A673 (cell line): ENCODE data around the gene S100A5. TPM values are rescaled to one million over a fixed set of nuclear protein-coding genes. Genes with fewer than 3 reads are reported as not detected.

Experiments
- BruUV-seq: library from RNA; stranded (reverse); fragments of 400-500 nt; replicated peaks from 2 replicates; lab custom pipeline; 2021; lab: Mats Ljungman, UMichigan
- CTCF ChIA-PET: fragments of 300-600 bp; sonication (Branson Sonifier 250); formaldehyde crosslinking; loops from one replicate; lab custom pipeline; 2022; ENCODE audit warnings: antibody characterized with exemption; lab: Charles Lee
- POLR2A ChIA-PET: fragments of 300-600 bp; sonication (Branson Sonifier 250); formaldehyde crosslinking; loops from one replicate; lab custom pipeline; 2022; ENCODE audit warnings: antibody characterized with exemption; ENCODE audit not compliant: low non-redundant PET; lab: Charles Lee
- DNase-seq: peaks from one replicate; pipeline ENCODE4 v3.0.0-alpha.2; 2015; ENCODE audit warnings: low spot score
- H3K27ac ChIP-seq: fragments of 200-600 bp; sonication (generic); 2 replicates; pipeline ENCODE4 v1.5.1; 2016; ENCODE audit warnings: mixed run types, low read depth, mild to moderate bottlenecking, mixed read lengths, antibody characterized with exemption, low read length; ENCODE audit not compliant: poor library complexity, severe bottlenecking
- H3K27me3 ChIP-seq: fragments of 200-600 bp; sonication (generic); replicated peaks from 2 replicates; pipeline ENCODE4 v1.6.1; 2017; ENCODE audit warnings: mixed run types, low read depth, mild to moderate bottlenecking, mixed read lengths, antibody characterized with exemption, low read length; ENCODE audit not compliant: insufficient read depth, poor library complexity
- H3K36me3 ChIP-seq: fragments of 200-600 bp; sonication (generic); 2 replicates; pipeline ENCODE4 v1.6.1; 2016; ENCODE audit warnings: mixed run types, mild to moderate bottlenecking, mixed read lengths, antibody characterized with exemption, low read length; ENCODE audit not compliant: insufficient read depth, poor library complexity, severe bottlenecking
- H3K4me1 ChIP-seq: fragments of 200-600 bp; sonication (generic); 2 replicates; pipeline ENCODE4 v1.6.1; 2017; ENCODE audit warnings: mixed run types, mild to moderate bottlenecking, mixed read lengths, antibody characterized with exemption, low read length; ENCODE audit not compliant: insufficient read depth, poor library complexity, severe bottlenecking
- H3K4me3 ChIP-seq: fragments of 200-600 bp; sonication (generic); 2 replicates; pipeline ENCODE4 v1.5.1; 2016; ENCODE audit warnings: low read depth, mixed run types, mild to moderate bottlenecking, mixed read lengths, low read length; ENCODE audit not compliant: poor library complexity, severe bottlenecking
- H3K9me3 ChIP-seq: fragments of 200-600 bp; sonication (generic); 2 replicates; pipeline ENCODE4 v1.6.1; 2016; ENCODE audit warnings: mixed run types, low read depth, mild to moderate bottlenecking, mixed read lengths, antibody characterized with exemption, low read length; ENCODE audit not compliant: poor library complexity, severe bottlenecking
- CTCF ChIP-seq: fragments of 300-800, 200-600 bp; sonication (generic); conservative IDR thresholded peaks from 2 replicates; pipeline ENCODE4 v1.5.1; 2017; ENCODE audit warnings: low read depth, mild to moderate bottlenecking, antibody characterized with exemption, low read length, moderate library complexity, mixed read lengths
- EZH2 ChIP-seq: fragments of 200-600 bp; sonication (generic); IDR thresholded peaks from 2 replicates; pipeline ENCODE4 v1.6.1; 2017; ENCODE audit warnings: borderline replicate concordance, low read depth, mild to moderate bottlenecking, mixed read lengths, antibody characterized with exemption, low read length; ENCODE audit not compliant: poor library complexity, severe bottlenecking
- intact Hi-C: fragments of 100-400 bp; cut with micrococcal nuclease; formaldehyde crosslinking; loops from one replicate; pipeline ENCODE4 v1.10.0; 2022; ENCODE audit not compliant: unreplicated experiment
- total RNA-seq: library from RNA; stranded (reverse); gene quantifications from 2 replicates; pipeline ENCODE4 v1.2.3, GENCODE V29; 2021

Gene S100A5
- total RNA-seq, 1 experiment from 2014 or later: not detected

- H3K4me3 ChIP-seq: no peak overlapping the region
- H3K27ac ChIP-seq: no peak overlapping the region
- intact Hi-C loops: loop anchor here (1.0 kb wide), 2 partner anchors 30 to 143 kb away; no protein-coding TSS in a partner anchor
- CTCF ChIA-PET: interaction anchor here (0.6 to 2.4 kb wide), 4 partner anchors 10 to 144 kb away, joined by 3 to 20 read pairs (median 10); no protein-coding TSS in a partner anchor
- peaks cover 6% of the 10 kb centered on the region for H3K4me1 ChIP-seq
- no peak for TF ChIP-seq CTCF
- no peak for TF ChIP-seq EZH2
- POLR2A ChIA-PET: interaction anchor here (0.6 kb wide), 1 partner anchor 213 kb away, joined by 3 read pairs; no protein-coding TSS in a partner anchor
- peaks cover 12% of the 10 kb centered on the region for H3K27me3 ChIP-seq
- no peaks in the 10 kb centered on the region for H3K36me3 ChIP-seq
- no peak for DNase-seq
- no peaks in the 10 kb centered on the region for H3K9me3 ChIP-seq
- BruUV-seq: no TSS peak
Observed at GRCh38 chr1:153495536-153495935, 45.2 kb downstream of the S100A5 start.

GRCh38 chr1:153494976-153495535, 45.7 kb downstream of the S100A5 start:
- intact Hi-C loops: loop anchor here (1.0 kb wide), 2 partner anchors 30 to 143 kb away; no protein-coding TSS in a partner anchor
- ChIA-PET CTCF (interaction anchor here (0.5 to 2.4 kb wide), 6 partner anchors 10 to 144 kb away, joined by 3 to 20 read pairs (median 4); no protein-coding TSS in a partner anchor), POLR2A (interaction anchor here (0.6 kb wide), 1 partner anchor 213 kb away, joined by 3 read pairs; no protein-coding TSS in a partner anchor)
- Histone ChIP-seq H3K27me3 (peaks cover 12% of the 10 kb centered on the region), H3K36me3 (no peaks in the 10 kb centered on the region), H3K9me3 (no peaks in the 10 kb centered on the region), H3K27ac (no peak overlapping the region), H3K4me3 (no peak overlapping the region), H3K4me1 (peaks cover 9% of the 10 kb centered on the region)
- DNase-seq: peak; percentile 79
- TF ChIP-seq CTCF: peak; percentile 94
- no peak for TF ChIP-seq EZH2
- BruUV-seq: no TSS peak

GRCh38 chr1:153493343-153493960, 47.3 kb downstream of the S100A5 start:
- no TSS peak for BruUV-seq
- no peaks in the 10 kb centered on the region for H3K9me3 ChIP-seq
- intact Hi-C loops: no loop called here
- ChIA-PET POLR2A (no interaction called here), CTCF (interaction anchor here (2.4 kb wide), 1 partner anchor 139 kb away, joined by 20 read pairs; no protein-coding TSS in a partner anchor)
- no peak overlapping the region for H3K4me3 ChIP-seq
- H3K27ac ChIP-seq: no peak overlapping the region
- peaks cover 6% of the 10 kb centered on the region for H3K27me3 ChIP-seq
- TF ChIP-seq CTCF: no peak
- no peak for TF ChIP-seq EZH2
- H3K36me3 ChIP-seq: no peaks in the 10 kb centered on the region
- peaks cover 9% of the 10 kb centered on the region for H3K4me1 ChIP-seq
- DNase-seq: no peak
